ENCODE data around the gene RBPMS2. TPM values are rescaled to one million over a fixed set of nuclear protein-coding genes. Genes with fewer than 3 reads are reported as not detected.

The RBPMS2 gene
- total and polyA plus RNA-seq, 9 donors: 1.1 to 23.8 (median 10.4) TPM

DNA sequence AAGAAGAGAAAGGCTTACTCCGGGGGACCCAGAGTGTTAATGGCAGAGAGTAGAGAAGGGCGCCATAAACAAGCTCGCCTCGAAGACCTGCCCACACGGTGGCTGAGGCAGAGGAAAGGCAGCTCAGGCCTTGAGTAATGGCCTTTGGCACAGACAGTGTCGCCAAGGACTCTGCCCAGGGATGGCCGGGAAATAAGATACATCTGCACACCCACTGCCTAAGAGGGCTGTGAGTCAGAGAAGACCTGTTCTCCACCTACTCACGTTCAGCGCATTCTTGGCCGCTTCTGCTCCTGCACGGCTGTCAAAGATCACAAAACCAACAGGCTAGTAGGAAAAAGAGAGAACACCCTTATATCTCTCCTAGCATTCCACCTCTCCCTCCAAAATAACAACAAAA is 26.2 kb downstream of the RBPMS2 start:
- TF ChIP-seq POLR2A (IDR thresholded peaks at IDR 0.05) (no peak), EP300 (IDR thresholded peaks at IDR 0.05) (no peak), CTCF (IDR thresholded peaks at IDR 0.05) (no peak)
- 33 to 42% (median 36%) methylated on average over 11 of the region's 11 CpGs for WGBS, 3 donors
- Histone ChIP-seq H3K27me3 (no peaks in the 10 kb centered on the region), H3K27ac (no peak overlapping the region), H3K4me3 (no peak overlapping the region), H3K36me3 (no peaks in the 10 kb centered on the region), H3K4me1 (ENCODE audit: insufficient read depth) (peaks cover 3% of the 10 kb centered on the region), H3K9me3 (no peaks in the 10 kb centered on the region)
- intact Hi-C loops (cut with DNase I): no loop called here
- no peak for DNase-seq

- H3K27me3 ChIP-seq: no peaks in the 10 kb centered on the region
- intact Hi-C loops (cut with DNase I): no loop called here
- TF ChIP-seq CTCF (IDR thresholded peaks at IDR 0.05) (no peak), POLR2A (IDR thresholded peaks at IDR 0.05) (no peak), EP300 (IDR thresholded peaks at IDR 0.05) (no peak)
- no peaks in the 10 kb centered on the region for H3K36me3 ChIP-seq
- DNase-seq: no peak
- H3K4me1 ChIP-seq (ENCODE audit: insufficient read depth): peaks cover 3% of the 10 kb centered on the region
- H3K9me3 ChIP-seq: no peaks in the 10 kb centered on the region
- no peak overlapping the region for H3K4me3 ChIP-seq
- H3K27ac ChIP-seq: no peak overlapping the region
- 92 to 97% (median 96%) methylated on average over 9 of the region's 9 CpGs for WGBS, 3 donors
Measured at GRCh38 chr15:64748251-64748650, 27.1 kb downstream of the RBPMS2 start.

- intact Hi-C loops (cut with DNase I): no loop called here
- 79 to 87% (median 81%) methylated on average over 9 of the region's 9 CpGs for WGBS, 3 donors
- H3K4me1 ChIP-seq (ENCODE audit: insufficient read depth): peaks cover 3% of the 10 kb centered on the region
Measured at GRCh38 chr15:64747578-64747977, 27.8 kb downstream of the RBPMS2 start.

GRCh38 chr15:64746921-64747320 is 28.5 kb downstream of the RBPMS2 start:
- no peak for TF ChIP-seq CTCF (IDR thresholded peaks at IDR 0.05)
- TF ChIP-seq EP300 (IDR thresholded peaks at IDR 0.05): no peak
- no peak for TF ChIP-seq POLR2A (IDR thresholded peaks at IDR 0.05)
- H3K4me1 ChIP-seq (ENCODE audit: insufficient read depth): peaks cover 3% of the 10 kb centered on the region

More at GRCh38 chr15:64747578-64747977, 27.8 kb downstream of the RBPMS2 start:
- TF ChIP-seq CTCF (IDR thresholded peaks at IDR 0.05) (no peak), POLR2A (IDR thresholded peaks at IDR 0.05) (no peak), EP300 (IDR thresholded peaks at IDR 0.05) (no peak)
- no peaks in the 10 kb centered on the region for H3K27me3 ChIP-seq
- DNase-seq: no peak
- H3K9me3 ChIP-seq: no peaks in the 10 kb centered on the region
- H3K4me3 ChIP-seq: no peak overlapping the region
- no peaks in the 10 kb centered on the region for H3K36me3 ChIP-seq
- H3K27ac ChIP-seq: no peak overlapping the region

More at GRCh38 chr15:64746921-64747320, 28.5 kb downstream of the RBPMS2 start:
- no peaks in the 10 kb centered on the region for H3K27me3 ChIP-seq
- no peak for DNase-seq
- intact Hi-C loops (cut with DNase I): no loop called here
- H3K4me3 ChIP-seq: no peak overlapping the region
- no peak overlapping the region for H3K27ac ChIP-seq
- no peaks in the 10 kb centered on the region for H3K36me3 ChIP-seq
- H3K9me3 ChIP-seq: no peaks in the 10 kb centered on the region
- 85 to 91% (median 87%) methylated on average over 7 of the region's 7 CpGs for WGBS, 3 donors
